Glutamatergic neuron (in vitro differentiated cells): ENCODE data around the gene LYRM4. TPM values are rescaled to one million over a fixed set of nuclear protein-coding genes. Genes with fewer than 3 reads are reported as not detected.

Source experiments
- DNase-seq: peaks from one replicate; pipeline ENCODE4 v3.0.0; 2022
- H3K27ac Mint-ChIP-seq: one replicate; pipeline ENCODE4 v1.8.0; 2020; ENCODE audit warnings: mild to moderate bottlenecking, mixed read lengths, inconsistent platforms; ENCODE audit not compliant: unreplicated experiment
- H3K27me3 Mint-ChIP-seq: one replicate; pipeline ENCODE4 v1.8.0; 2020; ENCODE audit warnings: mild to moderate bottlenecking, moderate library complexity, mixed read lengths, inconsistent platforms; ENCODE audit not compliant: unreplicated experiment
- H3K36me3 Mint-ChIP-seq: one replicate; pipeline ENCODE4 v1.8.0; 2020; ENCODE audit warnings: mild to moderate bottlenecking, mixed read lengths, inconsistent platforms; ENCODE audit not compliant: unreplicated experiment
- H3K4me1 Mint-ChIP-seq: one replicate; pipeline ENCODE4 v1.8.0; 2020; ENCODE audit warnings: mild to moderate bottlenecking, low read depth, mixed read lengths, inconsistent platforms; ENCODE audit not compliant: unreplicated experiment
- H3K4me3 Mint-ChIP-seq: one replicate; pipeline ENCODE4 v1.8.0; 2020; ENCODE audit warnings: mild to moderate bottlenecking, mixed read lengths, inconsistent platforms; ENCODE audit not compliant: unreplicated experiment
- H3K9me3 Mint-ChIP-seq: one replicate; pipeline ENCODE4 v1.8.0; 2020; ENCODE audit warnings: mild to moderate bottlenecking, moderate library complexity, mixed read lengths, inconsistent platforms; ENCODE audit not compliant: unreplicated experiment
- CTCF ChIP-seq: fragments of 200-600 bp; sonication (generic); IDR thresholded peaks from one replicate; pipeline ENCODE4 v1.5.0; 2021; ENCODE audit not compliant: partially characterized antibody, unreplicated experiment
- total RNA-seq: library from RNA; stranded (reverse); fragmentation: NEBNext Ultra II Directional; extraction: Animal tissue kit (Norgen Biotek cat#: 25700); gene quantifications from one replicate; pipeline ENCODE4 v1.2.1, GENCODE V29; 2021; ENCODE audit not compliant: unreplicated experiment

Gene LYRM4
- total RNA-seq, 1 donor from 2014 or later = 29.5 TPM

GRCh38 chr6:5287966-5288297 is 27.2 kb upstream of the LYRM4 start:
- no peak overlapping the region for H3K27ac Mint-ChIP-seq
- no peak overlapping the region for H3K4me3 Mint-ChIP-seq
- TF ChIP-seq CTCF = no peak
- H3K36me3 Mint-ChIP-seq = no peaks in the 10 kb centered on the region
- peaks cover 10% of the 10 kb centered on the region for H3K4me1 Mint-ChIP-seq
- no peak for DNase-seq
- H3K9me3 Mint-ChIP-seq = peaks cover 2% of the 10 kb centered on the region
- peaks cover 2% of the 10 kb centered on the region for H3K27me3 Mint-ChIP-seq

- Mint-ChIP-seq H3K4me3 (no peak overlapping the region), H3K36me3 (no peaks in the 10 kb centered on the region), H3K27ac (no peak overlapping the region), H3K27me3 (peaks cover 5% of the 10 kb centered on the region), H3K4me1 (peaks cover 10% of the 10 kb centered on the region), H3K9me3 (peaks cover 2% of the 10 kb centered on the region)
- no peak for DNase-seq
- no peak for TF ChIP-seq CTCF
Measured at GRCh38 chr6:5287205-5287965, 26.6 kb upstream of the LYRM4 start.

- Mint-ChIP-seq H3K27ac (no peak overlapping the region), H3K9me3 (peaks cover 2% of the 10 kb centered on the region), H3K4me1 (peaks cover 14% of the 10 kb centered on the region), H3K27me3 (peaks cover 7% of the 10 kb centered on the region), H3K4me3 (no peak overlapping the region), H3K36me3 (no peaks in the 10 kb centered on the region)
- no peak for DNase-seq
- no peak for TF ChIP-seq CTCF
Measured at GRCh38 chr6:5286780-5287179, 26.0 kb upstream of the LYRM4 start.

DNA sequence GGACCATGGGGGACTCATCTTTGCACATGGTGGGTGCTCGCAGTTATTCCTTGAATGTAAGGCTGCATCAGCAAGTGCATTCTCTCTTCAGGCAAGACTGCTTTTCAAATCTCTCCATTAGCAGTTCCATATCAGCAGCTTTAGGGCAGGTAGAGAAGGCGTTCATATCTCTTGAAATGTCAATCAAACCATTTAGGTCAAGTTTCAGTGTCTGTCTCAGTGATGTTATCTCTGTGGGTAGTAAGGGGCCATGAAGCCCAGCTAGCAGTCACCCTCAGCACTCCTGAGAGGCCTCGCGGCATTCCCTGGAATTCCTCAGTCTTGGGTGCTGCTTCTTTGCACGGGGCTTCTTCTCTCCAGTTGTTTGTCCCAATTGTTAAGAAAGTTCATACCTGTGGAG is 24.8 kb upstream of the LYRM4 start:
- H3K27ac Mint-ChIP-seq = no peak overlapping the region
- H3K4me1 Mint-ChIP-seq = peaks cover 14% of the 10 kb centered on the region
- peaks cover 2% of the 10 kb centered on the region for H3K9me3 Mint-ChIP-seq
- H3K36me3 Mint-ChIP-seq = no peaks in the 10 kb centered on the region
- H3K27me3 Mint-ChIP-seq = peaks cover 7% of the 10 kb centered on the region
- H3K4me3 Mint-ChIP-seq = no peak overlapping the region
- no peak for DNase-seq
- TF ChIP-seq CTCF = no peak

DNA sequence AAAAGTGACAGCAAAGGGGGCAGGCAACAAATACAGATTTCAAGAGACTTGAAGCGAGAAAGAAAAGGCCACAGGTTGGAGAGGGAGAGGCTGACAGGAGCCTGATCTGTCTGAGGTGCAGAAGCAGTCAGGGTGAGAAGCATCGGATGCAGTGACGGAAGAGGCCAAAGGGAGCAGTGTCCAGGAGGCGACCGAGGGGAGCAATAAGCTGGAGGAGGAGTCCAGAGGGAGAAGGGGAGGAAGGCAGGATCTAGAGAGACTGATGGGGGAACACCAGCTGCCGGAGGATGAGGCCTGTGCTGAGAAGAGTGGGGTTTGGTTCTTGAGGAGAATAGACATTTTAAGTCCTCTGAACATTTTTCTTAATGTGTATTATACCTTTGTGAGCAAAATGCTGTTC is 24.3 kb upstream of the LYRM4 start:
- DNase-seq = no peak
- no peak for TF ChIP-seq CTCF
- peaks cover 7% of the 10 kb centered on the region for H3K27me3 Mint-ChIP-seq
- no peaks in the 10 kb centered on the region for H3K36me3 Mint-ChIP-seq
- peak overlapping the region; percentile 8 for H3K4me3 Mint-ChIP-seq
- H3K9me3 Mint-ChIP-seq = peaks cover 2% of the 10 kb centered on the region
- H3K4me1 Mint-ChIP-seq = peaks cover 14% of the 10 kb centered on the region
- H3K27ac Mint-ChIP-seq = no peak overlapping the region
